T-helper 2 cell treated with Interferon-gamma antibody and Interleukin-4, amounts not matched to agents 100 ng/mL and 5 ng/mL, for 36 hours (primary cell): ENCODE measurements around the gene CHI3L2. TPM values are rescaled to one million over a fixed set of nuclear protein-coding genes. Genes with fewer than 3 reads are reported as not detected.

ENCODE experiments used
- intact Hi-C: fragments of 100-400 bp; cut with micrococcal nuclease; formaldehyde crosslinking; loops from one replicate; pipeline ENCODE4 v1.15.1; 2023
- total RNA-seq: library from RNA; stranded (reverse); gene quantifications from 2 replicates; pipeline ENCODE4 v1.2.3, GENCODE V29; 2022

Gene CHI3L2
- total RNA-seq, 1 donor from 2014 or later, result 9.1 TPM

- intact Hi-C loops, result no loop called here
Observed at GRCh38 chr1:111286912-111287311, 59.4 kb downstream of the CHI3L2 start.

DNA sequence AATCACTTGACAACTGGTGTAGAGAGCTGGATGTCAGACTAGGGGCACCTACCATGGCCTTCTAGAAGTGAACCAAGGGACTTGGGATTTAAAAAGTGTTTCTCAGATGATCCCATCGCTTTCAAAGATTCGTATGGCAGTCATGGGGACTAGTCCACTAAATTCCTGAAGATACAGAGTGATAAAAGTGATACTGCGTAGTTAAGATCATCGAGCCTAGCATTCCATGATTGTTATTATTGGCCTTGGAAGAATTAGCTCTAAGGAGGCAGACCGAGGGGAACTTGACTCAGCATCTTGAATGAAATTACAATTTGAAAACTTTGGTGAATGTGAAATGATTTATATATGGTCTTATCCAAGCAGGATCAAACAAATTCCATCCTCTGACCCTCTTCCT, 61.9 kb downstream of the CHI3L2 start:
- intact Hi-C loops, result no loop called here

- intact Hi-C loops, result no loop called here
Observed at GRCh38 chr1:111290104-111290503, 62.6 kb downstream of the CHI3L2 start.

GRCh38 chr1:111290630-111291029, 63.1 kb downstream of the CHI3L2 start, which contains the start of gene CHIA:
TSS of gene CHIA (plus strand) at chr1:111290851. CDS start at chr1:111310468, 19,617 bp downstream.
- intact Hi-C loops, result no loop called here

Other genes starting within 250 kb of the CHI3L2 start
- 24.9 and 28.9 TPM in 2 replicates for gene DRAM2, start 87.6 kb upstream of the CHI3L2 start, total RNA-seq
- gene CEPT1, start 87.5 kb upstream of the CHI3L2 start, total RNA-seq, result 34.9 and 38.6 TPM in 2 replicates
- gene DENND2D, start 27.1 kb upstream of the CHI3L2 start, total RNA-seq, result 203 and 207 TPM in 2 replicates
- gene CHIA, start 63.1 kb downstream of the CHI3L2 start, total RNA-seq, result not detected in 2 replicates
- 0.43 and 0.68 TPM in 2 replicates for gene OVGP1, start 200.0 kb downstream of the CHI3L2 start, total RNA-seq
- 44.4 and 44.7 TPM in 2 replicates for gene WDR77, start 221.5 kb downstream of the CHI3L2 start, total RNA-seq
- 307 and 316 TPM in 2 replicates for gene ATP5PB, start 221.8 kb downstream of the CHI3L2 start, total RNA-seq
- gene C1orf162, start 246.3 kb downstream of the CHI3L2 start, total RNA-seq, result 26.1 and 27.3 TPM in 2 replicates